Measurements from ENCODE around the gene HLA-A. TPM values are rescaled to one million over a fixed set of nuclear protein-coding genes. Genes with fewer than 3 reads are reported as not detected.
"Not testable (repeated sequence)": the region's sequence is repeated elsewhere in the genome, so short reads cannot be mapped to it uniquely, and the experiment has no call there.

Gene HLA-A
- total and polyA plus RNA-seq, 9 of the 15 experiments (the other 6 are each of a cell fraction or from before 2014, with no cell fraction given) = 0.46 to 3.3 TPM; not detected in 7

GRCh38 chr6:29963697-29964096 lies 21.4 kb downstream of the HLA-A start:
- H3K9me3 ChIP-seq (replicated peaks; ENCODE audit: control insufficient read depth, insufficient read depth, low read depth, low read length); H3K27me3 ChIP-seq (ENCODE audit: control insufficient read depth in 2 of 2, insufficient read depth in 2 of 2, low read length in 2 of 2); DNase-seq (ENCODE audit: extremely low read depth in 1 of 4, low spot score in 3 of 4); H3K4me2 ChIP-seq (ENCODE audit: insufficient read depth, low read length); H3K36me3 ChIP-seq (ENCODE audit: control insufficient read depth, insufficient read depth, low read length); BruUV-seq (replicated peaks); H3K27ac ChIP-seq (ENCODE audit: extremely low read depth, low read depth, low read length); H3K9ac ChIP-seq (ENCODE audit: insufficient read depth in 1 of 2, low read depth in 2 of 2, low read length in 2 of 2); ATAC-seq; H3K9me1 ChIP-seq (ENCODE audit: control insufficient read depth, insufficient read depth, low read length); intact Hi-C loops (cut with micrococcal nuclease); FAIRE-seq; H4K20me1 ChIP-seq (replicated peaks; ENCODE audit: control insufficient read depth, insufficient read depth, low read length); H2AFZ ChIP-seq (ENCODE audit: low read depth, low read length); H3K4me3 ChIP-seq; CTCF ChIA-PET (ENCODE audit: low intra/inter-chr PET ratio); in situ Hi-C loops (cut with MboI): not testable (repeated sequence)
- WGBS (ENCODE audit: insufficient coverage, low coverage, missing lambda C conversion rate) = 94% methylated on average over 2 of the region's 2 CpGs
- Histone ChIP-seq H3K79me2 (ENCODE audit: control insufficient read depth, insufficient read depth, low read length) (peaks cover 37% of the 10 kb centered on the region), H3K4me1 (replicated peaks in 1 of 2; ENCODE audit: control insufficient read depth in 2 of 2, insufficient read depth in 2 of 2, low read length in 2 of 2) (peaks cover 10 to 25% of the 10 kb centered on the region in 2 experiments)
- TF ChIP-seq SMARCA5 (IDR thresholded peaks at IDR 0.05) (0 out of 2 replicates have a peak, but pooled peaks have one; percentile 53), BCOR (IDR thresholded peaks at IDR 0.05) (peak; percentile 68), KDM1A (IDR thresholded peaks at IDR 0.05) (0 out of 4 replicates have a peak, but pooled peaks of 1 of the 2 experiments have one; percentile 53), HDAC2 (IDR thresholded peaks at IDR 0.05) (0 out of 2 replicates have a peak, but pooled peaks have one; percentile 31), NFIC (IDR thresholded peaks at IDR 0.05) (peak; percentile 38; the same call in 1 of the 2 replicates)
- POLR2A ChIA-PET = interaction anchor here (0.6 to 5.0 kb wide), 4 partner anchors 8 to 1631 kb away, joined by 3 to 52 read pairs (median 4); partner anchors contain the start of gene POLR1H

DNA sequence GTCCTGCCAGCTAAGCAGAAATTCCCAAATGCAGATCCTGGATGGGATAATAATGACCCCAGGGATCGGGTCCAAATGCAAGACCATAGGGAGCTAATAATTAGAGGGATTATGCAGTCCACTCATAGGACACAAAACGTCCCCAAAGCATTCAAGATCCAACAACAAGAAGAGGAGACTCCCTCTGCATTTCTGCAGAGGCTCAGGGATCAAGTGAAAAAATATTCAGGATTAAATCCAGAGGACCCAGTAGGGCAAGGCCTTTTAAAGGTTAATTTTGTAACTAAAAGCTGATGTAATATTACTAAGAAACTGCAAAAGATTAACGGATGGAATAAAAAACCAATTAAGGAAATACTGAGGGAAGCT lies 22.2 kb downstream of the HLA-A start:
- H3K79me2 ChIP-seq (ENCODE audit: control insufficient read depth, insufficient read depth, low read length) = peaks cover 39% of the 10 kb centered on the region
- H4K20me1 ChIP-seq (replicated peaks; ENCODE audit: control insufficient read depth, insufficient read depth, low read length) = no peaks in the 10 kb centered on the region
- ChIA-PET CTCF (ENCODE audit: low intra/inter-chr PET ratio) (no interaction called here), POLR2A (interaction anchor here (0.5 to 5.0 kb wide), 8 partner anchors 9 to 241 kb away, joined by 3 to 52 read pairs (median 4); partner anchors contain the start of gene POLR1H)
- TF ChIP-seq ZFX (CRISPR knock-in tag; IDR thresholded peaks at IDR 0.05) = 0 out of 2 replicates have a peak, but pooled peaks have one; percentile 20
- 0 out of 2 replicates have a peak, but pooled peaks have one; percentile 5 for TF ChIP-seq BRD4 (IDR thresholded peaks at IDR 0.05)
- TF ChIP-seq, protein P1, sequence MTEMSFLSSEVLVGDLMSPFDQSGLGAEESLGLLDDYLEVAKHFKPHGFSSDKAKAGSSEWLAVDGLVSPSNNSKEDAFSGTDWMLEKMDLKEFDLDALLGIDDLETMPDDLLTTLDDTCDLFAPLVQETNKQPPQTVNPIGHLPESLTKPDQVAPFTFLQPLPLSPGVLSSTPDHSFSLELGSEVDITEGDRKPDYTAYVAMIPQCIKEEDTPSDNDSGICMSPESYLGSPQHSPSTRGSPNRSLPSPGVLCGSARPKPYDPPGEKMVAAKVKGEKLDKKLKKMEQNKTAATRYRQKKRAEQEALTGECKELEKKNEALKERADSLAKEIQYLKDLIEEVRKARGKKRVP (CRISPR knock-in tag; IDR thresholded peaks at IDR 0.05) = 0 out of 2 replicates have a peak, but pooled peaks have one; percentile 17
- no peak for TF ChIP-seq ZNF76 (CRISPR knock-in tag; IDR thresholded peaks at IDR 0.05; ENCODE audit: borderline replicate concordance)
- TF ChIP-seq MLLT1 (IDR thresholded peaks at IDR 0.05) = no peak
- TF ChIP-seq CEBPG (CRISPR knock-in tag; IDR thresholded peaks at IDR 0.05) = no peak
- peak; percentile 66 to 76; a peak in 2 of 4 replicates for TF ChIP-seq CEBPG (tag; conservative IDR thresholded peaks at IDR 0.05 in 1 of 2, IDR thresholded peaks at IDR 0.05 in 1 of 2)
- no peak for TF ChIP-seq MEIS2 (IDR thresholded peaks at IDR 0.05; ENCODE audit: partially characterized antibody)
- TF ChIP-seq PTTG1 (tag; IDR thresholded peaks at IDR 0.05; ENCODE audit: low read depth) = peak; percentile 68; the same call in 1 of the 2 replicates
- no peak for TF ChIP-seq GATAD2B (IDR thresholded peaks at IDR 0.05; ENCODE audit: borderline replicate concordance)
- peaks cover 10 to 29% of the 10 kb centered on the region in 2 experiments for H3K4me1 ChIP-seq (replicated peaks in 1 of 2; ENCODE audit: control insufficient read depth in 2 of 2, insufficient read depth in 2 of 2, low read length in 2 of 2)
- intact Hi-C loops (cut with micrococcal nuclease) = no loop called here
- ATAC-seq = peak; percentile 1; the same call in 2 of the 3 replicates
- no peak for DNase-seq (ENCODE audit: extremely low read depth in 1 of 4, low spot score in 3 of 4)
- H3K4me2 ChIP-seq (ENCODE audit: insufficient read depth, low read length) = peak overlapping the region; percentile 97
- TSS peak; percentile 72 for BruUV-seq (replicated peaks)
- H3K9me1 ChIP-seq (ENCODE audit: control insufficient read depth, insufficient read depth, low read length) = peaks cover 3% of the 10 kb centered on the region
- no peak overlapping the region for H2AFZ ChIP-seq (ENCODE audit: low read depth, low read length)
- H3K9me3 ChIP-seq (replicated peaks; ENCODE audit: control insufficient read depth, insufficient read depth, low read depth, low read length) = no peaks in the 10 kb centered on the region
- peak overlapping the region in 1 of 2 experiments; percentile 93; a peak in 2 of 4 replicates for H3K9ac ChIP-seq (ENCODE audit: insufficient read depth in 1 of 2, low read depth in 2 of 2, low read length in 2 of 2)
- FAIRE-seq = no peak
- peak overlapping the region; percentile 95 for H3K27ac ChIP-seq (ENCODE audit: extremely low read depth, low read depth, low read length)
- H3K4me3 ChIP-seq = peak overlapping the region; percentile 55
- in situ Hi-C loops (cut with MboI) = no loop called here
- no peaks in the 10 kb centered on the region for H3K27me3 ChIP-seq (ENCODE audit: control insufficient read depth in 2 of 2, insufficient read depth in 2 of 2, low read length in 2 of 2)
- H3K36me3 ChIP-seq (ENCODE audit: control insufficient read depth, insufficient read depth, low read length) = 0 out of 3 replicates have a peak, but pooled peaks cover 5% of the 10 kb centered on the region
- 23% methylated on average over 3 of the region's 3 CpGs for WGBS (ENCODE audit: insufficient coverage, low coverage, missing lambda C conversion rate)
